ENCODE data around the gene CCNO.

CCNO gene

DNA sequence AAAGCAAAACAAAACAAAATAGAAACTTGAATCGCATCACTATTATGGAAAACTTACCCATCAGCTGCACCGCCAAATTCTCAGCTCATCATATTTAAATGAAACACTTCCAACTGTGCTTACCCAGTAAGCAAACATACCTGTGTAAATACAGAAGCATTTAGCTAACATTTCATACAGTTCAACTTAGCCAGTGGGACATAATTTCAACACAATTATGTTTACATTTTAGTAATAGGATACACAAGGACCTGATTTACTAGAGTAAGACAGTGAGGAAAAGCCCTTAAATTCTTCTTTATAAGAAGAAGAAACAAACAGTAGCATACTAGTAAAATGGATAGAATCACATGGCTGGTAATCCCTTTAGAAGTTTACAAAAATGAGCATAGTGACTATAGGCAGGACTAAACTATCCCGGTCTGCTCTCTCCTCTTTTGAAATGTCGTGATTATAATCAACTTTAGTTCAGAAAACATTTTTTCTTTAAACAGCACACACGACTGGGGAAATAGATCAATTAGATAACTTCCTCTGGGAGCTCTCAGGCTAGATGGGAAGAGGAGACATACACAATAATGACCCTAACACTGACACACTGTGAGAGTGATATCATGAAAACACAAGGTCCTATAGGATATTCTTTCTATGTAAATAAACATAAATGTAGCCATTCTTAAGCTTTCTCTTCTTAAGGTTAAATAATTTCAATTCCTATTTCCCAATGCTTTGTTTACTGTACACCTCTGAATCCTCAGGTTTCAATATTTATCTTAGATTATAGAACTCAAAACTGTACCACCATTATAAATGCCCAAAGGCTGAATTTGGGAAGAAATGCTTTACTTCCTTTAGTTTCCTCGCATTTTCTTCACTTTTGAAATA is 44.5 kb downstream of the CCNO start:
- H3K4me1 ChIP-seq = peaks cover 2% of the 10 kb centered on the region
- H3K27ac ChIP-seq = peak overlapping the region; percentile 3
- no peak overlapping the region for H3K4me3 ChIP-seq (ENCODE audit: low read depth, low read length)
- peak overlapping the region; percentile 16 for H2AFZ ChIP-seq
- H3K9ac ChIP-seq = no peak overlapping the region
- H3K36me3 ChIP-seq (ENCODE audit: control insufficient read depth, insufficient read depth, low read length) = no peaks in the 10 kb centered on the region
- no peaks in the 10 kb centered on the region for H3K79me2 ChIP-seq
- H3K27me3 ChIP-seq (ENCODE audit: control insufficient read depth, insufficient read depth, low read length) = no peaks in the 10 kb centered on the region
- H3K9me3 ChIP-seq (ENCODE audit: control insufficient read depth, low read length) = no peaks in the 10 kb centered on the region
- TF ChIP-seq CTCF (IDR thresholded peaks at IDR 0.05) = no peak
- H3K4me2 ChIP-seq (ENCODE audit: low read length) = peak overlapping the region; percentile 1

- Histone ChIP-seq H3K4me3 (ENCODE audit: low read depth, low read length) (peak overlapping the region; percentile 1), H3K4me2 (ENCODE audit: low read length) (no peak overlapping the region), H2AFZ (no peak overlapping the region), H3K36me3 (ENCODE audit: control insufficient read depth, insufficient read depth, low read length) (no peaks in the 10 kb centered on the region), H3K27me3 (ENCODE audit: control insufficient read depth, insufficient read depth, low read length) (no peaks in the 10 kb centered on the region), H3K27ac (no peak overlapping the region), H3K79me2 (no peaks in the 10 kb centered on the region), H3K9me3 (ENCODE audit: control insufficient read depth, low read length) (no peaks in the 10 kb centered on the region), H3K9ac (no peak overlapping the region), H3K4me1 (peaks cover 2% of the 10 kb centered on the region)
- TF ChIP-seq CTCF (IDR thresholded peaks at IDR 0.05) = peak; percentile 57
These were observed 46.0 kb downstream of the CCNO start for GRCh38 chr5:55187370-55187769.

Data from parathyroid adenoma (tissue), 2 donors.